Measurements from ENCODE around the gene HFM1.

GRCh38 chr1:91273875-91274274, 130.8 kb downstream of the HFM1 start:
- TF ChIP-seq CTCF (conservative IDR thresholded peaks at IDR 0.05): no peak
- TF ChIP-seq ZFX (IDR thresholded peaks at IDR 0.05): no peak
